ENCODE results near the gene KCNJ9.

KCNJ9 gene

DNA sequence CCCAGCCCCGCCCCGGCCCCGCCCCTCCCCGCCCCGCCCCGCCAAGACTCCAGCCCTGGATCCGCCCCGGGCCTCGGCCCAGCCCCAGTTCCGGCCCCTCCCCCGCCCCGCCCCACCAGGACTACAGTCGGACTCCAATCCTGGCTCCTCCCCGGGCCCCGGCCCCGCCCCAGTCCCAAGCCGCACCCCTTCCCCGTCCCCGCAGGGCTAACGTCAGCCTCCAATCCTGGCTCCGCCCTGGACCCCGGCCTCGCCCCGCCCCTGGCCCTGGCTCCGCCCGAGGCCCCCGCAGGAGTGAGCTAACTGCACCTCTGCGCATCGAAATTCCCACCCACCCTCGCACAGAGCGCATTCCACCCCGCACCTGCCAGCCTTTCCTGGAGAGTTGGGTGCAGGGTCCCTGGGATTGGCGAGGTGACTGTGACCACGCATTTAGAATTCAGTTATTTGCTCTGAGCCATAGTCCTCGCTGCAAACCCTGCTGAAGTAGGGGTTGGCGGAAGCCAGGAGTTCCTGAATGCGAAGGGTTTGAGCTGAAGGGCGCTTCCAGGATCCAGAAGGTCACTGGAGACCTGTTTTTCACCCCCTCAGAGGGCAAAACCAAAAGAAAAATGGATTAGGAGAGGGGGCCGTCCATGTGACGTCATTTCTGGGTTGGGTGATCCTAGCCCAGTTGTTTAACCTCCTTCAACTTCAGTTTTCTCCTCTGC, 17.7 kb downstream of the KCNJ9 start:
- Histone ChIP-seq H3K9me3 (ENCODE audit: control insufficient read depth in 1 of 2, low read length in 2 of 2) (no peaks in the 10 kb centered on the region), H3K36me3 (ENCODE audit: control insufficient read depth in 1 of 2, insufficient read depth in 2 of 2, low read length in 2 of 2) (peaks cover 4 to 6% of the 10 kb centered on the region in 2 donors), H3K4me3 (ENCODE audit: low read depth in 1 of 2, low read length in 2 of 2) (peak overlapping the region; percentile 57 to 77), H3K27ac (ENCODE audit: low read length) (peak overlapping the region; percentile 96), H3K27me3 (ENCODE audit: low read depth, low read length) (no peaks in the 10 kb centered on the region), H3K4me1 (ENCODE audit: control insufficient read depth in 1 of 2, insufficient read depth in 2 of 2, low read length in 2 of 2) (peaks cover 21 to 55% of the 10 kb centered on the region in 2 donors)

DNA sequence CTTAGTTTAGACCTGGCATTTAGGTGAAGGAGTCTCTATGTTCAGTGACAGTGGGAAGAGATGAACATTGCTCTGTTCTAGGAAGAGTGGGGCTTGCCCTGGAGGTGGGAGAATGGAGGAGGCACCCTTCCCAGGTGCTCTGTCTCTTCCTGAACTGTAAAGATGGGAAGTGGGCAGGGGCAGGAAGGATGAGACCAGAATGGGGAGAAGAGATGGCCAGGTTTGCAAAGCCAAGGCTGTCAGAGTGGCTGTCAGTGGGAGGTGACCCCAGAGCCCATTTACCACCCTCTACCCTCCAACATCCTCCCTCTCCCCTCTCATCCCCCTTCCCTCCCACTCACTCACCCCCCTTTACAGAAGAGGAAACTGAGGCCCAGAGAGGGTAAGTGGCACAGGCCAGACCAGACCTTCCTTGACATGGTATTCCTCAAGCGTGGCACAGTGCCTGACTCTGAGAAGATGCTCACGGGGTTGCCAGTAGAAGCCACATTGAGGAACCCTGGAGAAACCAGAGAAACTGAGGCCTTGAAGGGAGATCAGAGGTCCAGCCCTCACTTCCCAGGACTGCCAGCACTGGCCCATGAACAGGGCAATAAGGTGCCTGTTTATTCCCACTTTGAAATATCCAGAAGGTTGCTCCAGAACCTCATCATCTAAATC, 18.5 kb downstream of the KCNJ9 start:
- H3K9me3 ChIP-seq (ENCODE audit: control insufficient read depth in 1 of 2, low read length in 2 of 2) = no peaks in the 10 kb centered on the region
- H3K27ac ChIP-seq (ENCODE audit: low read length) = peak overlapping the region; percentile 96
- no peak overlapping the region for H3K4me3 ChIP-seq (ENCODE audit: low read depth in 1 of 2, low read length in 2 of 2)
- peaks cover 28 to 64% of the 10 kb centered on the region in 2 donors for H3K4me1 ChIP-seq (ENCODE audit: control insufficient read depth in 1 of 2, insufficient read depth in 2 of 2, low read length in 2 of 2)
- peaks cover 0 to 1% of the 10 kb centered on the region in 2 donors for H3K36me3 ChIP-seq (ENCODE audit: control insufficient read depth in 1 of 2, insufficient read depth in 2 of 2, low read length in 2 of 2)
- H3K27me3 ChIP-seq (ENCODE audit: low read depth, low read length) = no peaks in the 10 kb centered on the region

DNA sequence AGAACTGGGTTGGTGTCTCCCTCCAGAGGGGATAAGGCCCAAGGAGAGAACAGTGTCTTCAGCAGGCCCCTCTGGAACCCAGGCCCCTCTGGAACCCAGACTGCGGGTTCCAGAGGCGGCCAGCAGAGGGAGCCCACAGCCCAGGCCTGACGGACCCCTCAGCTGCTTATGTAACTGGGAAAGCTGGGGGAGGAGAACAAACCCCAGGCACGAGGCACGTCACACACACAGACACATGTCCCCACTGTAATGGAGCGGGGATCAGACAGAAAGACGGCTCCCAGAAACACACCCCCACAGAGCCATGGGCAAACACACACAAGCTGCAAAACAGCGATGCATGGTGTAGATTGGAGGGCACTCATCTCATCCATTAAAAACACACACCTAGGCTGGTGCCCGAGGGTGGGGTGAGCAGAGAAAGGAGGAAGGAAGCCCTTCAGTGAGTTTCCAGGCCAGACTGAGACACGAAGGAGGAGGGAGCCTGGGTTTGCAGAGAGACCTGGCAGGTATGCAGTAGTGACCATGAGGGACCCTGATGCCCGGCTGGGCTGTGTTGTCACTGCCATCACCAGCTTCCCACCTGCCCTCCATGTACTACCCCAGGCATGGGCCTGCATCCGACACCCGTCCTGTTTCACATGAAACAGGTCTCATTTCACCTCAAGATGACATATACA, 19.8 kb downstream of the KCNJ9 start:
- Histone ChIP-seq H3K27me3 (ENCODE audit: low read depth, low read length) (no peaks in the 10 kb centered on the region), H3K27ac (ENCODE audit: low read length) (peak overlapping the region; percentile 16), H3K4me1 (ENCODE audit: control insufficient read depth in 1 of 2, insufficient read depth in 2 of 2, low read length in 2 of 2) (peaks cover 28 to 63% of the 10 kb centered on the region in 2 donors), H3K9me3 (ENCODE audit: control insufficient read depth in 1 of 2, low read length in 2 of 2) (no peaks in the 10 kb centered on the region), H3K4me3 (ENCODE audit: low read depth in 1 of 2, low read length in 2 of 2) (peak overlapping the region in 1 of 2 donors; percentile 24), H3K36me3 (ENCODE audit: control insufficient read depth in 1 of 2, insufficient read depth in 2 of 2, low read length in 2 of 2) (no peaks in the 10 kb centered on the region)

DNA sequence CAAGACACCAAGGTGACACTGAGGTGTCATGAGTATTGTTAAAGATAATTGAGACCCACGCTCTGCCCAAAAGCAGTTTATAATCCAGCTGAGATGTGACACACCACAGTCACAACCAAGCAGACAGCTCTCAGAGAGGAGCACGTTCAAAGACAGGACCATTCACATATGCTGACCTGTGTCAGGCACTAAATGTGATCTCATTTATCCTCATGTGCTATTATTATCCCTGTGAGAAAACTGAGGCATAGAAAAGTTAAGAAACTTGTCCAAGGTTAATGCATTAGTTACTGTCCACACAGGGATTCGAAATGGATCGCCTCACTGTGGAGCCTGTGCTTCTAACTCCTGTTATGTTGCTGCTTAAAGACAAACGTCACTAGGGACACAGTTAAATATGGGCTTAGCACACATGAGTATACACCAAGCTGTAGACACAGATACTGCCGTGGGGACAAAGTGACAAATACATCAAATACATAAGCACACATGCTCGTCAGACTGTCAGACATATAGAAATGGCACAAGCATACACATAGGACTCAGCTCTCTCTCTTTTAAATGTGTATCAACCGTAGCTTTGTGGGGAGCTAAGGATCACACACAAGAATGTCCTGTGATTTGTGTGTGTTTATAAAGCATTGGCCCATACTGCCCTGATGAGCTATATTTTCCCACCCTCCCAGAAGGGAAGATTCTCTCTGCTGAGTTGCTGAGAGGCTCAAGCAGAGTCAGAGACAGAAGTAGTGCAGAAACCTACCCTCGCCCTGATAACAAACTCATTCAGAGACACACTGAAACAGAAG, 20.6 kb downstream of the KCNJ9 start:
- Histone ChIP-seq H3K27me3 (ENCODE audit: low read depth, low read length) (no peaks in the 10 kb centered on the region), H3K36me3 (ENCODE audit: control insufficient read depth in 1 of 2, insufficient read depth in 2 of 2, low read length in 2 of 2) (no peaks in the 10 kb centered on the region), H3K4me1 (ENCODE audit: control insufficient read depth in 1 of 2, insufficient read depth in 2 of 2, low read length in 2 of 2) (peaks cover 26 to 55% of the 10 kb centered on the region in 2 donors), H3K9me3 (ENCODE audit: control insufficient read depth in 1 of 2, low read length in 2 of 2) (no peaks in the 10 kb centered on the region), H3K4me3 (ENCODE audit: low read depth in 1 of 2, low read length in 2 of 2) (peak overlapping the region in 1 of 2 donors; percentile 24), H3K27ac (ENCODE audit: low read length) (peak overlapping the region; percentile 16)

DNA sequence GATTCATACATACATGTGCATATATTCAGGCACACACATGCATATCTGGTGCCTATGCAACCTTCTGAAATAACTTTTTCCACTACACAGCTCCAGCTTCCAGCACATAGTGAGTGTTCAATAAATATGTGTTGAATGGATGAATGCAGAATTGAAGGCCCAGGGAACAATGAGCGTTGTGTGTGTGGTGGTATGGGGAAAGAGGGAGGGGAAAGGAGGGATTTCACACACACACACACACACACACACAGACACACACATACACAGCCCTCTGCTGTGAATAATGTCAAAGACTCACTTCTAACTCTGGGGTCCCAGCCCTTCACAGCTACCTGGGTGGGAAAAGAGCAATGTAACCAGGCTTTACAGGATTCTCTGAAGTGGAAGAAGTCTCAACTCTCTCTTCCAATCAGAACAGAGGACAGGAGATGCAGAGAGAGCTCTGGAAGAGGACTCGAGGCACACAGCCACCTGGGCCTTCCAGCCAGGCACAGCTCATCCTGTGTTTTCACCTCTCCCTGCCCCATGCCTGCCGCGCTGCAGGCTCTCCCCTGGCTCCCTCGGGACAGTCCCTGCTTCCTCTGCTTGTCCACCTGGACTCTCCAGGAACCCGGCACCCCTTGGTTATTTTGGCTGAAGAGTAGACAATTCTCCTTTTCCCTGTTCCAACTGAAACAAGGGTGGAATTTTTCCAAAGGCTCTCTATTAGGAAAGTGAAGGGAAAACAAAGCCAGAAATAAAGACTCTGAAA, 22.5 kb downstream of the KCNJ9 start:
- Histone ChIP-seq H3K27me3 (ENCODE audit: low read depth, low read length) (no peaks in the 10 kb centered on the region), H3K4me3 (ENCODE audit: low read depth in 1 of 2, low read length in 2 of 2) (no peak overlapping the region), H3K9me3 (ENCODE audit: control insufficient read depth in 1 of 2, low read length in 2 of 2) (no peaks in the 10 kb centered on the region), H3K36me3 (ENCODE audit: control insufficient read depth in 1 of 2, insufficient read depth in 2 of 2, low read length in 2 of 2) (no peaks in the 10 kb centered on the region), H3K27ac (ENCODE audit: low read length) (no peak overlapping the region), H3K4me1 (ENCODE audit: control insufficient read depth in 1 of 2, insufficient read depth in 2 of 2, low read length in 2 of 2) (peaks cover 16 to 45% of the 10 kb centered on the region in 2 donors)

DNA sequence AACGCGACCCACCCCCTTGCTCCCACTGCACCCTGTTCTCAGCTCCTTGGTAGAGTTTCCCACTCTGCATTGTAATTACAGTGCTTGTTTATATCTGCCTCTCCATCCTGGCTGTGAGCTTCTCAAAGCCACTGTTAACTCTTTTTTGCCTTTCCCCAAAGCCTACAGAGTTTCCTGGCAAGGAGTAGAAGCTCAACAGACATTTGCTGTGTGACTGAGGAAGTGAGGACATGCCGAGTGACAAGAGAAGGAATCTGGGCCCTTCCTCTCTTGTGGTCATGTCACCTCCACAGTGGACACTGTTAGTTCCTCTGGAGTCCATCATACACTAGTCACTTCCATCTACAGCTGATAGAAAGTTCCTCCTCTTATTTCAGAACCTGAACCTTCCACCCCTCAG, 23.1 kb downstream of the KCNJ9 start:
- no peak overlapping the region for H3K4me3 ChIP-seq (ENCODE audit: low read depth in 1 of 2, low read length in 2 of 2)
- no peaks in the 10 kb centered on the region for H3K9me3 ChIP-seq (ENCODE audit: control insufficient read depth in 1 of 2, low read length in 2 of 2)
- peaks cover 16 to 41% of the 10 kb centered on the region in 2 donors for H3K4me1 ChIP-seq (ENCODE audit: control insufficient read depth in 1 of 2, insufficient read depth in 2 of 2, low read length in 2 of 2)
- no peak overlapping the region for H3K27ac ChIP-seq (ENCODE audit: low read length)
- no peaks in the 10 kb centered on the region for H3K36me3 ChIP-seq (ENCODE audit: control insufficient read depth in 1 of 2, insufficient read depth in 2 of 2, low read length in 2 of 2)
- no peaks in the 10 kb centered on the region for H3K27me3 ChIP-seq (ENCODE audit: low read depth, low read length)

DNA sequence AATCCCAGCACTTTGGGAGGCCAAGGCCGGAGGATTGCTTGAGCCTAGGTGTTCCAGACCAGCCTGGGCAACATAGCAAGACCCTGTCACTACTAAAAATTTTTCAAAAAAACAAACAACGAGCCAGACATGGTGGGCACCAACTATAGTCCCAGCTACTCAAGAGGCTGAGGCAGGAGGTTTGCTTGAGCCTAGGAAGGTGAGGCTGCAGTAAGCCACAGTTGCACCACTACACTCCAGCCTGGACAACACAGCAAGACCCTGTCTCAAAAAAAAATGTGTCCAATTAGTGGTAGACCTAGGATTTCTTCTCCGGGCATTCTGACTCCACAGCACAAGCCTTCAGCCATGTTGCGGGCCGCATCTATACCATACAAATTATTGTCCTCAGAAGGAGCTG, 23.8 kb downstream of the KCNJ9 start:
- no peak overlapping the region for H3K27ac ChIP-seq (ENCODE audit: low read length)
- H3K4me3 ChIP-seq (ENCODE audit: low read depth in 1 of 2, low read length in 2 of 2) = no peak overlapping the region
- no peaks in the 10 kb centered on the region for H3K27me3 ChIP-seq (ENCODE audit: low read depth, low read length)
- H3K9me3 ChIP-seq (ENCODE audit: control insufficient read depth in 1 of 2, low read length in 2 of 2) = no peaks in the 10 kb centered on the region
- peaks cover 16 to 42% of the 10 kb centered on the region in 2 donors for H3K4me1 ChIP-seq (ENCODE audit: control insufficient read depth in 1 of 2, insufficient read depth in 2 of 2, low read length in 2 of 2)
- H3K36me3 ChIP-seq (ENCODE audit: control insufficient read depth in 1 of 2, insufficient read depth in 2 of 2, low read length in 2 of 2) = no peaks in the 10 kb centered on the region

DNA sequence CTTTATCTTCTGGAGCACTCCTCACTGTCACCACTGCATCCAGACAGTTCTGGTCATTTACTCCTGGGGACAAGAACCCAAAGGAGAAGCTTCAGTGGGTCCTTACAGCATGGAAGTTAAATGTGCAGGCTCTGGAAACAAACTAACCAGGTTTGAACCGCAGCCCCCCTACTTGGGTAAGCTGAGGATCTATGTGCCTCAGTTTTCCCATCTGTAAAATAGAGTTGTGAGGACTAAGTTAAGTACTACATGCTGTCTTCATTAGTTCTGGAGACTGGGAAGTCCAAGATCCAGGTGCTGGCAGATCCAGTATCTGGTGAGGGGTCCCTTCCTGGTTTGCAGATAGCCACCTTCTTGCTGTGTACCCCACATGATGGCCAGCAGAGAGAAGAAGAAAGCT, 26.2 kb downstream of the KCNJ9 start:
- H3K4me3 ChIP-seq (ENCODE audit: low read depth in 1 of 2, low read length in 2 of 2) = no peak overlapping the region
- no peak overlapping the region for H3K27ac ChIP-seq (ENCODE audit: low read length)
- H3K36me3 ChIP-seq (ENCODE audit: control insufficient read depth in 1 of 2, insufficient read depth in 2 of 2, low read length in 2 of 2) = no peaks in the 10 kb centered on the region
- H3K9me3 ChIP-seq (ENCODE audit: control insufficient read depth in 1 of 2, low read length in 2 of 2) = no peaks in the 10 kb centered on the region
- peaks cover 8 to 35% of the 10 kb centered on the region in 2 donors for H3K4me1 ChIP-seq (ENCODE audit: control insufficient read depth in 1 of 2, insufficient read depth in 2 of 2, low read length in 2 of 2)
- no peaks in the 10 kb centered on the region for H3K27me3 ChIP-seq (ENCODE audit: low read depth, low read length)

DNA sequence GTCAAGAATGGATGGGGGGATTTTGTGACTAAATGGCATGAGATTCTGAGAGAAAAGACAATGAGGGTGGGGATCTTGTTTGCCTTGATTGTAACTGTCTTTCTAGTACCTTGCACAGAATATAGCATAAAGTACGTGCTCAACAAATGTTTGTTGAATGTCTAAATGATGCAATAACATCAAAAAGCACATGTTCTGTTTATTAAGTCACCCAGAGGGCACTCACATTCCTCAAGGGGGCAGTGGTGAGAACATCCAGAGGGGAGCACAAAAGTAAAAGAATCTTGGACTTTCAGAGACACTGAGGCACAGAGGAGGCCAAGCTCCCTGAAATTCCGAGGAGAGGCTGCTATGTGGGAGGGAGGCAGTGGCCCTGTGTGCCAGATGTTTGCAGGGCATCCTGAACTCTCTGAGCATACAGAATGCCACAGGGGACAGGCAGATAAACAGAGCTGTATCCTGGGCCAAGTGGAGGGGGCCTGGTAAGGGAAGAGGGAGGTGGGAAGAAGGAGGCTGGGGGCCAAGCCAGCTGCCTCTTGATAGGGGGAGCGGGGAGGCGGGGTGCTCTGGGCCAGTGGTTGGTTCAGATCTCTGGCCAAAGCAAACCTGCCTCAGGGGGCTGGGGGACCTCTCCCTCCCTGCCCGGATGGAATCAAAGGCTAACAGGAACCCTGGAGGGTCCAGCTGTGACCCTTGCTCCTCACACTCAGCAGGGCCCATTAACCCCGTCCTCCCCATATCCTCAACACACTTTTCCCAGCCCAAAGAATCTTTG, 27.7 kb downstream of the KCNJ9 start:
- H3K9me3 ChIP-seq (ENCODE audit: control insufficient read depth in 1 of 2, low read length in 2 of 2) = no peaks in the 10 kb centered on the region
- H3K4me3 ChIP-seq (ENCODE audit: low read depth in 1 of 2, low read length in 2 of 2) = no peak overlapping the region
- H3K27me3 ChIP-seq (ENCODE audit: low read depth, low read length) = no peaks in the 10 kb centered on the region
- peaks cover 7 to 31% of the 10 kb centered on the region in 2 donors for H3K4me1 ChIP-seq (ENCODE audit: control insufficient read depth in 1 of 2, insufficient read depth in 2 of 2, low read length in 2 of 2)
- no peaks in the 10 kb centered on the region for H3K36me3 ChIP-seq (ENCODE audit: control insufficient read depth in 1 of 2, insufficient read depth in 2 of 2, low read length in 2 of 2)
- no peak overlapping the region for H3K27ac ChIP-seq (ENCODE audit: low read length)

DNA sequence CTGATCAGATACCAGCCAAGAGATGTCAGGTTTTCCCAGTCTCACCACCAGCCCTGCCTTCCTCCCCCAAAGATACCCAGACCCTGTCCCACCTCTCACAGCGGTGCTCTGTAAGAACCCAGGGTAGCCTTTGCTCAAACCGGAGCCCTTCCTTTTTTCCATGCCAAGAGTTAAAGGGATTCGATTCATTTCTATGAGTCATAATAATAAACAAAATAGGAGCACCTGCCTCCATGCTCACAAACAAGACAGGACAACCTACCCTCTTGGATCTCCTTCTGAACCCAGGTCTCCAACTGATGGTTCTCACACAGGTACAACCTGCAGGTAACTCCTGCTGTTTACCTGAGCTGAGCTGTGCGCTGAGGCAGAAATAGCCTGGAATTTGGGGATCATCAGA, 28.3 kb downstream of the KCNJ9 start:
- H3K4me3 ChIP-seq (ENCODE audit: low read depth in 1 of 2, low read length in 2 of 2) = no peak overlapping the region
- peaks cover under 1 to 29% of the 10 kb centered on the region in 2 donors for H3K4me1 ChIP-seq (ENCODE audit: control insufficient read depth in 1 of 2, insufficient read depth in 2 of 2, low read length in 2 of 2)
- H3K9me3 ChIP-seq (ENCODE audit: control insufficient read depth in 1 of 2, low read length in 2 of 2) = no peaks in the 10 kb centered on the region
- H3K36me3 ChIP-seq (ENCODE audit: control insufficient read depth in 1 of 2, insufficient read depth in 2 of 2, low read length in 2 of 2) = no peaks in the 10 kb centered on the region
- H3K27ac ChIP-seq (ENCODE audit: low read length) = no peak overlapping the region
- no peaks in the 10 kb centered on the region for H3K27me3 ChIP-seq (ENCODE audit: low read depth, low read length)
